Smooth muscle cell (in vitro differentiated cells): ENCODE data around the gene MOCOS. TPM values are rescaled to one million over a fixed set of nuclear protein-coding genes. Genes with fewer than 3 reads are reported as not detected.
A peak's percentile ranks its signal among the peaks of the same experiment; 100 is the strongest.

Experiments
- DNase-seq: peaks from one replicate; lab custom pipeline; 2025; ENCODE audit not compliant: unreplicated experiment; lab: John Stamatoyannopoulos, UW
- H2AFZ ChIP-seq: fragments of 200-600 bp; sonication (generic); 2 replicates; pipeline ENCODE4 v1.6.0; 2016; ENCODE audit warnings: antibody characterized with exemption, low read depth, mild to moderate bottlenecking
- H3F3A ChIP-seq: fragments of 200-600 bp; sonication (generic); 2 replicates; pipeline ENCODE4 v1.6.0; 2017; ENCODE audit warnings: antibody characterized with exemption, low read depth
- H3K27ac ChIP-seq: fragments of 200-600 bp; sonication (generic); 2 replicates; pipeline ENCODE4 v1.5.1; 2016; ENCODE audit warnings: low read depth, mild to moderate bottlenecking
- H3K27me3 ChIP-seq: fragments of 200-600 bp; sonication (generic); 2 replicates; pipeline ENCODE4 v1.6.1; 2016; ENCODE audit warnings: low read depth, mild to moderate bottlenecking
- H3K36me3 ChIP-seq: fragments of 200-600 bp; sonication (generic); 2 replicates; pipeline ENCODE4 v1.5.1; 2016; ENCODE audit warnings: low read depth
- H3K4me1 ChIP-seq: fragments of 200-600 bp; sonication (generic); 2 replicates; pipeline ENCODE4 v1.5.1; 2016; ENCODE audit warnings: low read depth
- H3K4me2 ChIP-seq: fragments of 200-600 bp; sonication (generic); 2 replicates; pipeline ENCODE4 v1.6.0; 2016; ENCODE audit warnings: mild to moderate bottlenecking
- H3K4me3 ChIP-seq: fragments of 200-600 bp; sonication (generic); 2 replicates; pipeline ENCODE4 v1.5.1; 2016; ENCODE audit warnings: mild to moderate bottlenecking
- H3K79me2 ChIP-seq: fragments of 200-600 bp; sonication (generic); 2 replicates; pipeline ENCODE4 v1.6.0; 2016; ENCODE audit warnings: low read depth, mild to moderate bottlenecking
- H3K9ac ChIP-seq: fragments of 200-600 bp; sonication (generic); 2 replicates; pipeline ENCODE4 v1.6.0; 2016; ENCODE audit warnings: low read depth
- H3K9me3 ChIP-seq: fragments of 200-600 bp; sonication (generic); replicated peaks from 2 replicates; pipeline ENCODE4 v1.5.1; 2016; ENCODE audit warnings: low read depth
- H4K20me1 ChIP-seq: fragments of 200-600 bp; sonication (generic); 2 replicates; pipeline ENCODE4 v1.6.0; 2016; ENCODE audit warnings: low read depth
- CTCF ChIP-seq: fragments of 200-600 bp; sonication (generic); IDR thresholded peaks from 2 replicates; pipeline ENCODE4 v1.5.1; 2017; ENCODE audit warnings: borderline replicate concordance, mild to moderate bottlenecking, antibody characterized with exemption; ENCODE audit not compliant: insufficient read depth, poor library complexity, severe bottlenecking
- WGBS: methylation state at CpG from one replicate; pipeline ENCODE4 v1.1.7; 2016; ENCODE audit warnings: low lambda C conversion rate; 5-methylcytosine and 5-hydroxymethylcytosine counted together
- polyA plus RNA-seq: library from polyadenylated mRNA; unstranded; fragments of >200 nt; fragmentation: Nextera tagmentation; extraction: Ambion mirVana; gene quantifications from 2 replicates; pipeline ENCODE4 v1.2.1, GENCODE V29; 2016
- total RNA-seq: library from RNA; depleted of rRNA; stranded (reverse); fragments of >200 nt; gene quantifications from 2 replicates; pipeline ENCODE4 v1.2.3, GENCODE V29; 2014

Gene MOCOS
- total and polyA plus RNA-seq, 2 experiments from 2014 or later, result 1.6 to 1.7 TPM

GRCh38 chr18:36176711-36177110, 10.6 kb upstream of the MOCOS start:
- no peak for DNase-seq
- Histone ChIP-seq H3K27ac (no peak overlapping the region), H3K4me3 (no peak overlapping the region), H3K27me3 (no peaks in the 10 kb centered on the region), H3K36me3 (peaks cover 24% of the 10 kb centered on the region), H2AFZ (no peak overlapping the region), H3K4me1 (no peaks in the 10 kb centered on the region), H4K20me1 (peaks cover 9% of the 10 kb centered on the region), H3F3A (no peaks in the 10 kb centered on the region), H3K4me2 (no peak overlapping the region), H3K79me2 (no peaks in the 10 kb centered on the region), H3K9ac (no peak overlapping the region), H3K9me3 (no peaks in the 10 kb centered on the region)
- no peak for TF ChIP-seq CTCF
- 91% methylated on average over 9 of the region's 9 CpGs for WGBS

GRCh38 chr18:36177913-36178312, 9.4 kb upstream of the MOCOS start:
- Histone ChIP-seq H4K20me1 (peaks cover 7% of the 10 kb centered on the region), H3K4me2 (no peak overlapping the region)

GRCh38 chr18:36179562-36180355, 7.5 kb upstream of the MOCOS start:
- H3K27me3 ChIP-seq, result peaks cover 5% of the 10 kb centered on the region
- no peak overlapping the region for H3K4me3 ChIP-seq
- H3K9me3 ChIP-seq, result no peaks in the 10 kb centered on the region
- H3K4me1 ChIP-seq, result no peaks in the 10 kb centered on the region
- H3K9ac ChIP-seq, result no peak overlapping the region
- 64% methylated on average over 7 of the region's 7 CpGs for WGBS
- H2AFZ ChIP-seq, result no peak overlapping the region
- peak overlapping the region; percentile 20 for H3K27ac ChIP-seq
- no peak for DNase-seq
- no peaks in the 10 kb centered on the region for H4K20me1 ChIP-seq
- no peaks in the 10 kb centered on the region for H3F3A ChIP-seq
- no peak for TF ChIP-seq CTCF
- H3K79me2 ChIP-seq, result no peaks in the 10 kb centered on the region
- H3K36me3 ChIP-seq, result peaks cover 6% of the 10 kb centered on the region
- no peak overlapping the region for H3K4me2 ChIP-seq

More at GRCh38 chr18:36177913-36178312, 9.4 kb upstream of the MOCOS start:
- H3K4me1 ChIP-seq, result no peaks in the 10 kb centered on the region
- TF ChIP-seq CTCF, result no peak
- peaks cover 20% of the 10 kb centered on the region for H3K36me3 ChIP-seq
- no peaks in the 10 kb centered on the region for H3F3A ChIP-seq
- no peak overlapping the region for H3K9ac ChIP-seq
- 88% methylated on average over 3 of the region's 3 CpGs for WGBS
- no peaks in the 10 kb centered on the region for H3K27me3 ChIP-seq
- H3K27ac ChIP-seq, result no peak overlapping the region
- H3K79me2 ChIP-seq, result no peaks in the 10 kb centered on the region
- H2AFZ ChIP-seq, result no peak overlapping the region
- H3K4me3 ChIP-seq, result no peak overlapping the region
- no peaks in the 10 kb centered on the region for H3K9me3 ChIP-seq
- no peak for DNase-seq

GRCh38 chr18:36181441-36181840, 5.9 kb upstream of the MOCOS start:
- Histone ChIP-seq H3K27me3 (peaks cover 5% of the 10 kb centered on the region), H3K4me3 (no peak overlapping the region), H3K4me1 (no peaks in the 10 kb centered on the region), H3K9ac (no peak overlapping the region), H3K36me3 (no peaks in the 10 kb centered on the region), H3K79me2 (no peaks in the 10 kb centered on the region), H2AFZ (no peak overlapping the region), H3K27ac (no peak overlapping the region), H3K4me2 (no peak overlapping the region), H4K20me1 (no peaks in the 10 kb centered on the region), H3F3A (no peaks in the 10 kb centered on the region), H3K9me3 (no peaks in the 10 kb centered on the region)
- DNase-seq, result no peak
- TF ChIP-seq CTCF, result no peak
- WGBS, result 79% methylated on average over 6 of the region's 6 CpGs
